HG03175 (cell line): Measurements from ENCODE around the gene KRTAP2-1.
"Not testable (repeated sequence)": the region's sequence is repeated elsewhere in the genome, so short reads cannot be mapped to it uniquely, and the experiment has no call there.

Experiments used
- ATAC-seq: cut with Tn5 transposase; IDR thresholded peaks from one replicate; pipeline ENCODE4 v1.9.1; 2021; ENCODE audit warnings: mild to moderate bottlenecking, moderate library complexity; ENCODE audit not compliant: unreplicated experiment

The KRTAP2-1 gene

GRCh38 chr17:41046735-41047465 is at the start of gene KRTAP2-1:
Gene KRTAP2-1, minus strand, starts transcription at chr17:41047316. Its CDS starts 49 bp downstream, at chr17:41047267.
- not testable (repeated sequence) for ATAC-seq

GRCh38 chr17:41096055-41096454 is 48.9 kb upstream of the KRTAP2-1 start:
- no peak for ATAC-seq

- not testable (repeated sequence) for ATAC-seq
These were observed 41.7 kb upstream of the KRTAP2-1 start for GRCh38 chr17:41088760-41089352.

- not testable (repeated sequence) for ATAC-seq
These were observed 37.2 kb upstream of the KRTAP2-1 start, which contains the start of gene KRTAP4-7 for GRCh38 chr17:41084100-41084856. Gene KRTAP4-7, plus strand, starts transcription at chr17:41084150. Its CDS starts 57 bp downstream, at chr17:41084207.

GRCh38 chr17:41083427-41083826 is 36.3 kb upstream of the KRTAP2-1 start:
- ATAC-seq: not testable (repeated sequence)

- ATAC-seq: no peak
These were observed 35.5 kb upstream of the KRTAP2-1 start for GRCh38 chr17:41082626-41083025.

GRCh38 chr17:41076788-41077187 is 29.7 kb upstream of the KRTAP2-1 start:
- no peak for ATAC-seq

- no peak for ATAC-seq
These were observed 26.6 kb upstream of the KRTAP2-1 start for GRCh38 chr17:41073676-41074075.

- no peak for ATAC-seq
These were observed 24.7 kb upstream of the KRTAP2-1 start for GRCh38 chr17:41071606-41072360.

- no peak for ATAC-seq
These were observed 21.9 kb upstream of the KRTAP2-1 start for GRCh38 chr17:41069031-41069430.

GRCh38 chr17:41067281-41067680 is 20.2 kb upstream of the KRTAP2-1 start:
- no peak for ATAC-seq

- ATAC-seq: no peak
These were observed 18.9 kb upstream of the KRTAP2-1 start, which contains the start of gene KRTAP2-4 for GRCh38 chr17:41065829-41066624. Gene KRTAP2-4, minus strand, starts transcription at chr17:41065879. Its CDS starts 34 bp downstream, at chr17:41065845.

- ATAC-seq: not testable (repeated sequence)
These were observed 18.0 kb upstream of the KRTAP2-1 start for GRCh38 chr17:41065016-41065689.

- no peak for ATAC-seq
These were observed 17.2 kb upstream of the KRTAP2-1 start for GRCh38 chr17:41064301-41064700.

GRCh38 chr17:41063449-41063848 is 16.3 kb upstream of the KRTAP2-1 start:
- no peak for ATAC-seq

- no peak for ATAC-seq
These were observed 14.8 kb upstream of the KRTAP2-1 start for GRCh38 chr17:41061964-41062363.

GRCh38 chr17:41060052-41060604 is 13.0 kb upstream of the KRTAP2-1 start, which contains the start of gene KRTAP2-3:
Gene KRTAP2-3, minus strand, starts transcription at chr17:41060114. Its CDS starts 64 bp downstream, at chr17:41060050.
- ATAC-seq: no peak

- ATAC-seq: not testable (repeated sequence)
These were observed 12.3 kb upstream of the KRTAP2-1 start for GRCh38 chr17:41059276-41060051.
